ENCODE data around the gene TTN.
A peak's percentile ranks its signal among the peaks of the same experiment; 100 is the strongest.
"Not testable (repeated sequence)": the region's sequence is repeated elsewhere in the genome, so short reads cannot be mapped to it uniquely, and the experiment has no call there.

Gene TTN

GRCh38 chr2:178526256-178526655, 281.0 kb downstream of the TTN start:
- no peak for DNase-seq (ENCODE audit: low read depth)
- TF ChIP-seq CTCF (IDR thresholded peaks at IDR 0.05; ENCODE audit: control insufficient read depth, insufficient read depth, low read depth, low read length, missing control alignments): no peak
- no peak overlapping the region for H3K4me3 ChIP-seq (ENCODE audit: control insufficient read depth, low read depth, low read length)

GRCh38 chr2:178525460-178525859, 281.8 kb downstream of the TTN start:
- DNase-seq (ENCODE audit: low read depth); H3K4me3 ChIP-seq (ENCODE audit: control insufficient read depth, low read depth, low read length): not testable (repeated sequence)

GRCh38 chr2:178525010-178525409, 282.2 kb downstream of the TTN start:
- not testable (repeated sequence) for H3K4me3 ChIP-seq (ENCODE audit: control insufficient read depth, low read depth, low read length); DNase-seq (ENCODE audit: low read depth)

GRCh38 chr2:178523596-178524134, 283.6 kb downstream of the TTN start:
- peak overlapping the region; percentile 76 for H3K4me3 ChIP-seq (ENCODE audit: control insufficient read depth, low read depth, low read length)
- no peak for DNase-seq (ENCODE audit: low read depth)
- TF ChIP-seq CTCF (IDR thresholded peaks at IDR 0.05; ENCODE audit: control insufficient read depth, insufficient read depth, low read depth, low read length, missing control alignments): no peak

- peak overlapping the region; percentile 76 for H3K4me3 ChIP-seq (ENCODE audit: control insufficient read depth, low read depth, low read length)
- peak; percentile 23 for DNase-seq (ENCODE audit: low read depth)
- TF ChIP-seq CTCF (IDR thresholded peaks at IDR 0.05; ENCODE audit: control insufficient read depth, insufficient read depth, low read depth, low read length, missing control alignments): peak; percentile 81
Observed at GRCh38 chr2:178522950-178523595, 284.1 kb downstream of the TTN start.

GRCh38 chr2:178521304-178522150, 285.7 kb downstream of the TTN start:
- H3K4me3 ChIP-seq (ENCODE audit: control insufficient read depth, low read depth, low read length): no peak overlapping the region
- TF ChIP-seq CTCF (IDR thresholded peaks at IDR 0.05; ENCODE audit: control insufficient read depth, insufficient read depth, low read depth, low read length, missing control alignments): no peak

GRCh38 chr2:178517496-178517895, 289.7 kb downstream of the TTN start:
- no peak for TF ChIP-seq CTCF (IDR thresholded peaks at IDR 0.05; ENCODE audit: control insufficient read depth, insufficient read depth, low read depth, low read length, missing control alignments)
- peak; percentile 18 for DNase-seq (ENCODE audit: low read depth)
- no peak overlapping the region for H3K4me3 ChIP-seq (ENCODE audit: control insufficient read depth, low read depth, low read length)

More at GRCh38 chr2:178521304-178522150, 285.7 kb downstream of the TTN start:
- no peak for DNase-seq (ENCODE audit: low read depth)
